ENCODE measurements around the gene MBTPS2. TPM values are rescaled to one million over a fixed set of nuclear protein-coding genes. Genes with fewer than 3 reads are reported as not detected.

MBTPS2 gene
- total RNA-seq, 2 experiments from 2014 or later, result 8.3 to 8.4 TPM

DNA sequence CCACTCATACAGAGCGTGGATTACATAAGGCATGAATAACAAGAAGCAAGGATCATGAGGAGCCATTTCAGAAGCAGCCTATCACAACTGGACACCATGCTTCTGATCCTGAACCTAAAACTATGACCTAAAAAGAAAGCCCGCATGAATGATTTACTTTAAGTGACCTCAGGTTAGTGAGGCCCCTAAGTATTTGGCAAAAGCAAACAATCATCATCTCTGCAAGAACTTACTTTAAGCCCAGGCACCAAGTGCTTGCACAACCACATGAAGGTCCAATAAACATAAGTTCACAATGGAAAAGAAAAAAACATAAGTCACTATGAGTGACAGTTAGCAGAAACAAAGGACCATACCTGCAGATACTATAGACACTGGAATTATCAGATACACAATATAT, 7.9 kb upstream of the MBTPS2 start:
- no peak overlapping the region for H3K27ac Mint-ChIP-seq
- DNase-seq, result no peak
- no peaks in the 10 kb centered on the region for H3K4me1 Mint-ChIP-seq
- CTCF ChIA-PET, result no interaction called here
- H3K36me3 Mint-ChIP-seq (ENCODE audit: low read depth), result no peaks in the 10 kb centered on the region
- H3K9me3 Mint-ChIP-seq, result no peaks in the 10 kb centered on the region
- no peak overlapping the region for H3K4me3 Mint-ChIP-seq
- peaks cover 5% of the 10 kb centered on the region for H3K27me3 Mint-ChIP-seq
- POLR2A ChIA-PET, result no interaction called here

DNA sequence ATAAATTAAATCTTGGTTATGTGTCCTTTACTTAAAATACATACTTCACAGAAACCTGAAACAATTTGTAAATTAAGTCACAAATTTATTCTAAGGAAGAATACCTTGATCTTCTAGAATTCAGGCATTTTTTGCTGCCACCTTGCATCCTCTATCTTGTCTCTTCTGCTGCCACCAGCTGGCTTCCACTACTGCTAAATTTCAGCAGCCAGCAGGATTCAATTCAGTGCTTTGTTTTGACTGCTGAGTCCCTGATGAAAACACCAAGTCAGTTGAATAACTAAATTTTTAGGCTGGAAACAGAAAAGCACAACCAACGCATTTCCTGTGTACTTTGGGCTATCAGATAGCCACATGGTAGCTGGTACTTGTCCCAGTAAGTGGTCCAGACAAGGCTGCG, 2.4 kb upstream of the MBTPS2 start:
- Mint-ChIP-seq H3K27me3 (no peaks in the 10 kb centered on the region), H3K4me3 (no peak overlapping the region), H3K36me3 (ENCODE audit: low read depth) (peaks cover 3% of the 10 kb centered on the region), H3K27ac (no peak overlapping the region), H3K9me3 (no peaks in the 10 kb centered on the region), H3K4me1 (peaks cover 18% of the 10 kb centered on the region)
- ChIA-PET POLR2A (no interaction called here), CTCF (no interaction called here)
- no peak for DNase-seq

DNA sequence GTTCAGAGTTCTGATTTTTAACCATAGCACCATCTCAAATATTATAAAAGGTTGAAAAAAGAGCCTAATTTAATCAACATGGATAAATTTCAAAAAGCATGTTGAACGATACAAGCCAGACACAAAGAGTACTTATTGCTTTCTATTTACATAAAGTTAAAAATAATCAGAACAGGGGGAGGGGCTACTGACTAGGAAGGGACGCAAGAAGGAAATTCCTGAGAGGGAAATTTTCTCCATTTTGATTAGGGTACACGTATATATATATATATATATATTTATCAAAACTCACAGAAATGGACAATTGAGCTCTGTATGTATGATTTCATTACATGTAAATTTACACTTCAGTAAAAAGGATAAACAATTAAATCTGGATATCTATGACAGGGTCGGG, 482 bp upstream of the MBTPS2 start:
- DNase-seq, result no peak
- Mint-ChIP-seq H3K27me3 (no peaks in the 10 kb centered on the region), H3K4me1 (peaks cover 18% of the 10 kb centered on the region), H3K36me3 (ENCODE audit: low read depth) (peaks cover 6% of the 10 kb centered on the region), H3K27ac (peak overlapping the region; percentile 93), H3K4me3 (peak overlapping the region; percentile 84), H3K9me3 (no peaks in the 10 kb centered on the region)
- ChIA-PET CTCF (no interaction called here), POLR2A (interaction anchor here (0.6 kb wide), 3 partner anchors 132 to 368 kb away, joined by 3 to 4 read pairs (median 4); no protein-coding TSS in a partner anchor)

DNA sequence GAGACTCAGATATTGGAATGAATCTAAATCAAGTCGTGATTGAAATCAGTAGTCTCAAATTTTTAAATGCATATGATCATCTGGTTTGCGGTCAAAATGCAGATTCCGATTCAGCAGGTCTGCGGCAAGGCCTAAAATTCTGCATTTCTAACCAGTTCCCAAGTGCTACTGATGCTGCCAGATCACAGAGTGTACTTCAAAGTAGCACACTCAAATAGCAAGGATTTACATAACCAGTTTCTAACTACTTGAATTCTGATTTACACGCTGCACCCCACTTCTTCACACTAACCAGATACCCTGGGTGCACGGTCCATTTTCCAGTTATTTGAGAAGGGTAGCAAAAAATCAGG, 752 bp downstream of the MBTPS2 start:
- ChIA-PET POLR2A (no interaction called here), CTCF (interaction anchor here (0.5 kb wide), 1 partner anchor 23 kb away, joined by 3 read pairs; no protein-coding TSS in a partner anchor)
- peak overlapping the region; percentile 84 for H3K4me3 Mint-ChIP-seq
- H3K9me3 Mint-ChIP-seq, result no peaks in the 10 kb centered on the region
- DNase-seq, result peak; percentile 13
- peak overlapping the region; percentile 93 for H3K27ac Mint-ChIP-seq
- no peaks in the 10 kb centered on the region for H3K27me3 Mint-ChIP-seq
- H3K4me1 Mint-ChIP-seq, result peaks cover 18% of the 10 kb centered on the region
- H3K36me3 Mint-ChIP-seq (ENCODE audit: low read depth), result peaks cover 10% of the 10 kb centered on the region

DNA sequence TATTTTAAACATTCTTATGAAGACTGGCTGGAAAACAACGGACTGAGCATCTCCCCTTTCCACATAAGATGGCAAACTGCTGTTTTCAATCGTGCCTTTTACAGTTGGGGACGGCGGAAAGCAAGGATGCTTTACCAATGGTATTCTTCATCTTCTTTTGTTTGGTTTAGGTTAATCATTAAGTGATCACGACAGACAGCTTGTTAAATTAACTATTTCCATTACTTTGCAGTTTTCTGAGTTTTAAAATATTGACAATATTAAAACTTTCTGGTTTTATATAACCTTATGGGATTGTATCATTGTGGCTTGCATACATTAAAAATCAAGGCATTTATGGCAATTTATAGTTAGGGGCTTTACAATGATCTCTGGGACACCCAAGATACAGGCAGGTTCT, 3.8 kb downstream of the MBTPS2 start:
- no peaks in the 10 kb centered on the region for H3K27me3 Mint-ChIP-seq
- CTCF ChIA-PET, result no interaction called here
- POLR2A ChIA-PET, result no interaction called here
- H3K4me1 Mint-ChIP-seq, result peaks cover 17% of the 10 kb centered on the region
- H3K36me3 Mint-ChIP-seq (ENCODE audit: low read depth), result peaks cover 21% of the 10 kb centered on the region
- DNase-seq, result no peak
- no peak overlapping the region for H3K4me3 Mint-ChIP-seq
- H3K9me3 Mint-ChIP-seq, result no peaks in the 10 kb centered on the region
- H3K27ac Mint-ChIP-seq, result no peak overlapping the region

DNA sequence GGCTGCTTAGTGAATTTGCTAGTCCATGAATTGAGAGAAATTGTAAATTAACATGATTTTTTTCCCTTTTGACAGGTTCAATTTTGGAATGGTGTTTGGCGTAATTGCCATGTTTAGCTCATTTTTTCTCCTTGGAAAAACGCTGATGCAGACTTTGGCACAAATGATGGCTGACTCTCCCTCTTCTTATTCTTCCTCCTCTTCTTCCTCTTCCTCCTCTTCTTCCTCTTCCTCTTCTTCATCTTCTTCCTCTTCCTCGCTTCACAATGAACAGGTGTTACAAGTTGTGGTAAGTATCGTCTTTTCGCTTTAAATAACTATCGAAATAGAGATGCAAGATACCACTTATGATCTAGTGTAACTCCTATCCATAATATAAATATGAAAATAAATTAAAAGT, 5.7 kb downstream of the MBTPS2 start:
- CTCF ChIA-PET, result no interaction called here
- Mint-ChIP-seq H3K9me3 (no peaks in the 10 kb centered on the region), H3K27ac (no peak overlapping the region), H3K36me3 (ENCODE audit: low read depth) (peaks cover 21% of the 10 kb centered on the region), H3K27me3 (no peaks in the 10 kb centered on the region), H3K4me3 (no peak overlapping the region), H3K4me1 (peaks cover 12% of the 10 kb centered on the region)
- POLR2A ChIA-PET, result no interaction called here
- no peak for DNase-seq

DNA sequence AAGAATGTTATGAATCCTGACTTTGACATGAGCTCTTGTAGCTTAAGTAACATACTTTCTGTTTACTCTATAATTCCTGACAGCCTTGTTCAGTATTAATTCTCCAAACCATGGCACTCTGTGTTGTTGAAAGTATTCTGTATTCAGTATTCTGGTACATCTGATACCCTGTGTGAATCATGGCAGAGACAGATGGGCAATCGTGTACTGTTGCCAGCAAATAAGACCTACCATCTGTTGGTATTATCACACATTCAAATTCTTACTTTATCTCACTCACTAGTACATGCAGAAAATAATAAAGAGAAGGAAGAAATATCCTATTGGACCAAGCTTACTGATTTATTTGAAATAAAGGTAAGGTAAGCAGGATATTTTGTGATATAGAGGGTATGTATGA, 7.9 kb downstream of the MBTPS2 start:
- H3K4me1 Mint-ChIP-seq, result no peaks in the 10 kb centered on the region
- H3K27me3 Mint-ChIP-seq, result no peaks in the 10 kb centered on the region
- H3K9me3 Mint-ChIP-seq, result no peaks in the 10 kb centered on the region
- no peak overlapping the region for H3K4me3 Mint-ChIP-seq
- no peak overlapping the region for H3K27ac Mint-ChIP-seq
- no peak for DNase-seq
- CTCF ChIA-PET, result interaction anchor here (0.6 to 2.1 kb wide), 2 partner anchors 13 to 212 kb away, joined by 3 to 6 read pairs; no protein-coding TSS in a partner anchor
- POLR2A ChIA-PET, result no interaction called here
- peaks cover 22% of the 10 kb centered on the region for H3K36me3 Mint-ChIP-seq (ENCODE audit: low read depth)

DNA sequence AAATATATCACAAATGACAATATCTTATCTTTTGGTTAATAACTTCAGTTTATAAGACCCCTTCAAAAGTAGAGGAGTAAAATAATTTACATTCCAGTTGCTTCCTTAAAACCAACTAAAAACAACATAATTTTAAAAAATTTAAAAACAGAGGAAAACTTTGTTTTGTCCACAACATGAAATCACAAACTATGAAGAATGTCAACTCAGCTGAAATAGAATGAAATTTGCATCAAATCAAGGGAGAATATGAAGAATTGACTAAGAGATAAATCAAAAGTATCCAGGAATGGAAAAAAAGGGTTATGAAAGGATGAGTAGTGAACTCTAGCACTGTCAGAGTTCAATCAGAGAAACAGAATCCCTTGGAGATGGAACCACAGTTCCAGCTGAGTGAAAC, 14.2 kb downstream of the MBTPS2 start:
- H3K9me3 Mint-ChIP-seq, result no peaks in the 10 kb centered on the region
- ChIA-PET CTCF (no interaction called here), POLR2A (no interaction called here)
- no peaks in the 10 kb centered on the region for H3K4me1 Mint-ChIP-seq
- no peak overlapping the region for H3K4me3 Mint-ChIP-seq
- H3K27me3 Mint-ChIP-seq, result no peaks in the 10 kb centered on the region
- H3K36me3 Mint-ChIP-seq (ENCODE audit: low read depth), result peaks cover 21% of the 10 kb centered on the region
- DNase-seq, result no peak
- no peak overlapping the region for H3K27ac Mint-ChIP-seq

DNA sequence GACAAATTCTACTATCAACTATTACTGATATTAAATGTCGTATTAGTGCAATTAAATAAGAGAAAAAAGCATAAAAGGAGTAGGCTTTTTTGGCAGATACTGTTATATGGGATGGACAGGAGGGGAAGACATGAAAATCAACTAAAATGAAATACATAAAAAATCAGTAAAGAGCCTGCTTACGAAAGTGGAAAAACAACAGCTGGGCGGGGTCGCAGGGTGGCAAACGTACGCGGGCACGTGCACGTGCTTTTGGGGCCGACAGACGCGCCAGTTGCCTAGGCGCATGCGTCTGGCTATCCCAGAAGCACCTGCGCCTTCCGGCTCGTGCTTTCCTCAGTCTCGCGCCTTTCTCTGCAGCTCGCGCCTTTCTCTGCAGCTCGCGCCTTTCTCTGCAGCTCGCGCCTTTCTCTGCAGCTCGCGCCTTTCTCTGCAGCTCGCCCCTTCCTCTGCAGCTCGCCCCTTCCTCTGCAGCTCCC, 16.6 kb downstream of the MBTPS2 start, which contains the start of gene YY2:
Gene YY2 (plus strand): TSS at position 51 of the 479 bp plus-strand sequence. CDS start 498 bp downstream, outside the sequence.
- H3K27me3 Mint-ChIP-seq, result no peaks in the 10 kb centered on the region
- H3K4me3 Mint-ChIP-seq, result no peak within 1 kb of the TSS
- ChIA-PET CTCF (interaction anchor here (0.6 kb wide), 1 partner anchor 47 kb away, joined by 3 read pairs; no protein-coding TSS in a partner anchor), POLR2A (no interaction called here)
- DNase-seq, result no peak
- H3K27ac Mint-ChIP-seq, result no peak within 1 kb of the TSS
- no peaks in the 10 kb centered on the region for H3K4me1 Mint-ChIP-seq
- H3K36me3 Mint-ChIP-seq (ENCODE audit: low read depth), result peaks cover 21% of the 10 kb centered on the region
- H3K9me3 Mint-ChIP-seq, result no peaks in the 10 kb centered on the region

DNA sequence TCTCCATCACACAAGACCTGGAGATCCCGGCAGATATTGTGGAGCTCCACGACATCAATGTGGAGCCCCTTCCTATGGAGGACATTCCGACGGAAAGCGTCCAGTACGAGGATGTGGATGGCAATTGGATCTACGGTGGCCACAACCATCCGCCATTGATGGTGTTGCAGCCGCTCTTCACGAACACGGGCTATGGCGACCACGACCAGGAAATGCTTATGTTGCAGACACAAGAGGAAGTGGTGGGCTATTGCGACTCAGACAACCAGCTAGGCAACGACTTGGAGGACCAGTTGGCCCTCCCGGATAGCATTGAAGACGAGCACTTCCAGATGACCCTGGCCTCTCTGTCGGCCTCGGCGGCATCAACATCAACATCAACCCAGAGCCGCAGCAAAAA, 17.1 kb downstream of the MBTPS2 start:
- Mint-ChIP-seq H3K4me1 (no peaks in the 10 kb centered on the region), H3K9me3 (no peaks in the 10 kb centered on the region), H3K27me3 (no peaks in the 10 kb centered on the region), H3K27ac (no peak overlapping the region), H3K36me3 (ENCODE audit: low read depth) (peaks cover 18% of the 10 kb centered on the region), H3K4me3 (no peak overlapping the region)
- ChIA-PET POLR2A (no interaction called here), CTCF (interaction anchor here (0.6 kb wide), 1 partner anchor 47 kb away, joined by 3 read pairs; no protein-coding TSS in a partner anchor)
- no peak for DNase-seq

DNA sequence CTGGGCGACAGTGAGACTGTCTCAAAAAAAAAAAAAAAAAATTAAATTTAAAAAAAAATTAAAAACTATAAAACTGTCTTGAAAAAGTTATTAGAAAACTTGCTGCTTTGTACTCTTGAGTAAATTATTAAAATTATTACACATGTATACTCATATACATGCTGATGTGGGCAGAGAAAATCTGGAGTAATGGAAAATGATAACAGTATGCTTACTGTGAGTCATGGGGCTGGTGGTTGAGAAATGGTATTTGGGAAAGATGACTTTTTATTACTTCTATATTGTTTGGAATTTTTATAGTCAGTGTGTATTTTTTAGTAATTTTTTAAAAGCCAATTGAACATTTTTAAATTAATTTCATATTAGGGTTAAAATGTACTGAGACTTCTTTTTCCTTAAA, 23.8 kb downstream of the MBTPS2 start:
- CTCF ChIA-PET, result interaction anchor here (0.7 kb wide), 1 partner anchor 23 kb away, joined by 3 read pairs; no protein-coding TSS in a partner anchor

DNA sequence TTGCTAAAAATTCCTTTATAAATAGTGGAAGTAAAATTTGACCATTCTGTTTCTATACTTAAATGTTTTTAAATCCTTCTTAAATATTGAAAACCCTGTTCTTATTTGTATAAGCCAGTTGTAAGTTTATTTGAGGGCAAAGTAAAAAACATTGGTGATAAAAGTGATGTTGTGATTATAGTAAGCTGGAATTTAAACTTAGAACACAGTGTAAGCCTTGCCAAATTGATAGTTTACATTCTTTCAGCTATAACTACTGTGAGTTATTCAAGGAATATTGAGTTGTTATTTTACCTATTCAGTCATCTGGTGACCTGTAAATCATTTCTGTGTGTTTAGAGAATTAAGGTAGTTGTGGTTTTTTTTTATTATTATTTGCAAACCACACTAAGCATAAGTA, 26.0 kb downstream of the MBTPS2 start:
- no peak for DNase-seq

More for the DNA sequence above, 23.8 kb downstream of the MBTPS2 start:
- no peaks in the 10 kb centered on the region for H3K9me3 Mint-ChIP-seq
- H3K36me3 Mint-ChIP-seq (ENCODE audit: low read depth), result peaks cover 2% of the 10 kb centered on the region
- POLR2A ChIA-PET, result no interaction called here
- no peak overlapping the region for H3K4me3 Mint-ChIP-seq
- no peaks in the 10 kb centered on the region for H3K27me3 Mint-ChIP-seq
- DNase-seq, result no peak
- H3K4me1 Mint-ChIP-seq, result no peaks in the 10 kb centered on the region
- H3K27ac Mint-ChIP-seq, result no peak overlapping the region

DNA sequence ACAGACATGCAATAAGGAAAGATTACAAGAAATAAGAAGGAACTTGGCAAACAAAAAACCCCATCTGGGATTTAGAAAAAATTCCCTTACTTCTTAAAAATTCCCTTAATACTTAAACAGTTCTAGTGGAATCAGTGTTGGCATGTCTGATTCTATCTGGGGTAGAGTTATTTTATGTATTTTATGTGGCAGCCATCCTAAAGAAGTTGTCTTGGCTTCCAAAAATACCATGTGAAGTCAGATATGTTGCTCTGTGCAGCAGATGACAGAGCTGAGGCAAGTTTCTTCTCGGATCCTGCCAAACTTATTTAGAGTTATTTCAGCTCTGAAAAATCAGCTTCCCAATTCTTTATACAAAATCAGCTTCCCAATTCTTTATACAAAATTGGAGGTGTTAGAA, 31.1 kb downstream of the MBTPS2 start:
- Mint-ChIP-seq H3K4me1 (no peaks in the 10 kb centered on the region), H3K4me3 (no peak overlapping the region), H3K27ac (no peak overlapping the region)

More for the DNA sequence above, 26.0 kb downstream of the MBTPS2 start:
- Mint-ChIP-seq H3K27ac (no peak overlapping the region), H3K36me3 (ENCODE audit: low read depth) (no peaks in the 10 kb centered on the region), H3K4me3 (no peak overlapping the region), H3K27me3 (no peaks in the 10 kb centered on the region), H3K4me1 (no peaks in the 10 kb centered on the region), H3K9me3 (no peaks in the 10 kb centered on the region)
- ChIA-PET POLR2A (no interaction called here), CTCF (no interaction called here)

DNA sequence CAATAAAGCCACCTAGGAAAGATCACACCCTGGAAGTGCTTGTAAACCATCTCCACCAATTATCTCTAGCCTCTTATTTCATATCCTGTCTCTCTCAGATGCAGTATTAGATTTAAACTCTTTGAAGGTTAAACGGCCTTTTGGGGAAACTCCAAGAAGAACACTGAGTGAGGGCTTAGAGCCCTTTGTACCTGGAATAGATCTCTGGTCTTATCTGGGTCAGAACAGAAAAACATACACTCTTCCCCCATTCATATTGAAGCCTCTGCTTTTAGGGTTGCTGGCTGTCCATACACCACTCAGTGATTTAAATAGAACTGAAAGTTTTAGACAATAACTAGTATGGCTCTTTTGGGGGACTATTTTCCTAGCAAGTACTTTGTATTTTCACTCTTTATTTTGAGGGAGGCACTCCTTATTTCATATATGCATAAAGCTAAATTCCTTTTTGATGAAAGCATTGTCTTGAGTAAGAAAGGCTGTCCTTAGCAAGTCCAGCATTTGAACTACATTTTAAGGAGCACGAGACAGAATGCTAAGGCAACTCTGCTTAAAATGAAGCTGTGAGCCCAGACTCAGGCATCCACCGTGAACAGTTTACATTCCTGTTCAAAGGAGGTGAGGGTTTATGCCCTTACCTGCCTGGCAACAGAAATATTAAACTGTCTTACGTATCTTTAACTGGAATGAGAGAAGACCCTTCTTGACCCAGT, 33.8 kb downstream of the MBTPS2 start:
- Mint-ChIP-seq H3K27me3 (no peaks in the 10 kb centered on the region), H3K4me3 (no peak overlapping the region), H3K4me1 (no peaks in the 10 kb centered on the region), H3K36me3 (ENCODE audit: low read depth) (no peaks in the 10 kb centered on the region), H3K27ac (no peak overlapping the region), H3K9me3 (no peaks in the 10 kb centered on the region)
- ChIA-PET POLR2A (no interaction called here), CTCF (interaction anchor here (0.6 kb wide), 1 partner anchor 129 kb away, joined by 3 read pairs; no protein-coding TSS in a partner anchor)
- DNase-seq, result no peak

More for the DNA sequence above, 31.1 kb downstream of the MBTPS2 start:
- no peaks in the 10 kb centered on the region for H3K27me3 Mint-ChIP-seq
- ChIA-PET POLR2A (no interaction called here), CTCF (no interaction called here)
- no peak for DNase-seq
- no peaks in the 10 kb centered on the region for H3K9me3 Mint-ChIP-seq
- H3K36me3 Mint-ChIP-seq (ENCODE audit: low read depth), result no peaks in the 10 kb centered on the region

Measured in activated CD4-positive, alpha-beta T cell treated with anti-CD3 and anti-CD28 coated beads, Interleukin-2, amount 10 ng/mL, durations not matched to agents 7 days and 5 days (primary cell).